GM19397 (cell line): Measurements from ENCODE around the gene MMP21.
A peak's percentile ranks its signal among the peaks of the same experiment; 100 is the strongest.

ENCODE experiments used
- ATAC-seq: cut with Tn5 transposase; IDR thresholded peaks from one replicate; pipeline ENCODE4 v1.9.1; 2021; ENCODE audit warnings: mild to moderate bottlenecking, moderate library complexity; ENCODE audit not compliant: unreplicated experiment

MMP21 gene

GRCh38 chr10:125775491-125776106 is at the start of gene MMP21:
Gene MMP21, minus strand, starts transcription at chr10:125775821. Its CDS starts 0 bp downstream, at chr10:125775821.
- ATAC-seq: no peak

GRCh38 chr10:125824736-125825135 is 49.1 kb upstream of the MMP21 start:
- no peak for ATAC-seq

GRCh38 chr10:125823663-125824251 is 48.1 kb upstream of the MMP21 start:
- ATAC-seq: no peak

GRCh38 chr10:125822878-125823662 is 47.4 kb upstream of the MMP21 start, which contains the start of the genes BCCIP and UROS:
Gene BCCIP, plus strand, starts transcription at chr10:125823546. Its CDS starts 12 bp downstream, at chr10:125823558.
Gene UROS, minus strand, starts transcription at chr10:125823258. Its CDS starts 6,759 bp downstream, at chr10:125816499.
- peak; percentile 73 for ATAC-seq

- no peak for ATAC-seq
These were observed 45.1 kb upstream of the MMP21 start for GRCh38 chr10:125820701-125821100.

GRCh38 chr10:125817337-125817946 is 41.8 kb upstream of the MMP21 start:
- no peak for ATAC-seq

GRCh38 chr10:125816548-125816947 is 40.9 kb upstream of the MMP21 start:
- no peak for ATAC-seq

GRCh38 chr10:125815764-125816163 is 40.1 kb upstream of the MMP21 start:
- no peak for ATAC-seq

GRCh38 chr10:125812128-125812750 is 36.6 kb upstream of the MMP21 start:
- ATAC-seq: no peak

GRCh38 chr10:125811251-125811650 is 35.6 kb upstream of the MMP21 start:
- no peak for ATAC-seq

GRCh38 chr10:125808047-125808446 is 32.4 kb upstream of the MMP21 start:
- ATAC-seq: no peak

GRCh38 chr10:125802739-125803138 is 27.1 kb upstream of the MMP21 start:
- ATAC-seq: no peak

GRCh38 chr10:125802131-125802530 is 26.5 kb upstream of the MMP21 start:
- no peak for ATAC-seq

- no peak for ATAC-seq
These were observed 26.0 kb upstream of the MMP21 start for GRCh38 chr10:125801574-125801973.

GRCh38 chr10:125799451-125800182 is 24.0 kb upstream of the MMP21 start:
- no peak for ATAC-seq

- ATAC-seq: no peak
These were observed 22.5 kb upstream of the MMP21 start for GRCh38 chr10:125797994-125798662.

GRCh38 chr10:125797424-125797823 is 21.8 kb upstream of the MMP21 start:
- no peak for ATAC-seq

- ATAC-seq: no peak
These were observed 20.1 kb upstream of the MMP21 start for GRCh38 chr10:125795637-125796190.

GRCh38 chr10:125795128-125795527 is 19.5 kb upstream of the MMP21 start:
- ATAC-seq: no peak
